ENCODE data around the gene L3MBTL4. TPM values are rescaled to one million over a fixed set of nuclear protein-coding genes. Genes with fewer than 3 reads are reported as not detected.
"Not testable (repeated sequence)": the region's sequence is repeated elsewhere in the genome, so short reads cannot be mapped to it uniquely, and the experiment has no call there.

L3MBTL4 gene
- total RNA-seq, 6 experiments from 2014 or later = not detected

DNA sequence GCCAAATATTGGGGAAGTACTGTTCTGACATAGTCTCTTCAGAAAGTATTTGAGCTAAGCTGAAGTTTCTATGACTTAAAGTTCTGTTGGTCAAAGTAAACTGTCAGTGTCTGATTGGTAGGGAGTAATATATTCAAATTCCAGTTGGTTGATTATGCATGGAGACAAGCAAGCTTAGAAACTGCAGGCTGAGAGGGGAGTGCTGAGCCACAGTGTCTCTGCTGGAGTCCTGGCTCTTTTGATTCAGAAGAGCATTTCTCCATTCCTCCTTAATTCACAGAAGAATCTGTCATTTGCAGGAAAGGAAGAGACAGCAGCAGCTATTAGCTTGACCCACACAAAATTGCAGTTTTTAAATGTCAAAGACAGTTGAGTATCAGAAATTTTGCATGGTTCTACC lies 318.0 kb downstream of the L3MBTL4 start:
- no peak for DNase-seq
- no peak overlapping the region for H3K4me3 Mint-ChIP-seq
- no peaks in the 10 kb centered on the region for H3K36me3 Mint-ChIP-seq (ENCODE audit: low read depth)
- peaks cover 31% of the 10 kb centered on the region for H3K9me3 Mint-ChIP-seq
- H3K27me3 Mint-ChIP-seq (ENCODE audit: insufficient read depth) = no peaks in the 10 kb centered on the region
- TF ChIP-seq, protein P1, sequence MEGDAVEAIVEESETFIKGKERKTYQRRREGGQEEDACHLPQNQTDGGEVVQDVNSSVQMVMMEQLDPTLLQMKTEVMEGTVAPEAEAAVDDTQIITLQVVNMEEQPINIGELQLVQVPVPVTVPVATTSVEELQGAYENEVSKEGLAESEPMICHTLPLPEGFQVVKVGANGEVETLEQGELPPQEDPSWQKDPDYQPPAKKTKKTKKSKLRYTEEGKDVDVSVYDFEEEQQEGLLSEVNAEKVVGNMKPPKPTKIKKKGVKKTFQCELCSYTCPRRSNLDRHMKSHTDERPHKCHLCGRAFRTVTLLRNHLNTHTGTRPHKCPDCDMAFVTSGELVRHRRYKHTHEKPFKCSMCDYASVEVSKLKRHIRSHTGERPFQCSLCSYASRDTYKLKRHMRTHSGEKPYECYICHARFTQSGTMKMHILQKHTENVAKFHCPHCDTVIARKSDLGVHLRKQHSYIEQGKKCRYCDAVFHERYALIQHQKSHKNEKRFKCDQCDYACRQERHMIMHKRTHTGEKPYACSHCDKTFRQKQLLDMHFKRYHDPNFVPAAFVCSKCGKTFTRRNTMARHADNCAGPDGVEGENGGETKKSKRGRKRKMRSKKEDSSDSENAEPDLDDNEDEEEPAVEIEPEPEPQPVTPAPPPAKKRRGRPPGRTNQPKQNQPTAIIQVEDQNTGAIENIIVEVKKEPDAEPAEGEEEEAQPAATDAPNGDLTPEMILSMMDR (IDR thresholded peaks at IDR 0.05) = no peak
- H3K4me1 Mint-ChIP-seq (ENCODE audit: low read depth) = no peaks in the 10 kb centered on the region
- H3K27ac Mint-ChIP-seq = no peak overlapping the region

DNA sequence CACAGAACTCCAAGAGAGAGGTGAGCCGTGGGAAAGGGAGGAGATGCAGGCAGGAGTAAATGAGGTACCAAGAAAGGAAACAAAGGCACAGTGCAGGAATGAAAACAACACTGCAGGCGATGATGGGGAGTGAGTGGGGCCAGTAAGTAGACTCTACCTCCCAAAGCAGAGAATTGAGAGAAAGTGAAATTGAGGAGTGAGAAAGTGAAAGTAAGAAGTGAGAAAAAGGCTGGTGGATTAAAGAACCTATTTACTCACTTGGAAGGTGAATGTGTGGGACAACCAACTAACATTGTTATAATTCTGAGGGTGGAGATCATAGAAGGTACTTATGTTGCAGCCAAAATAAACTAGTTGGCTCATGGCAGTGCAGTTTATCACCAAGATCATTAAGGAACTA lies 326.3 kb downstream of the L3MBTL4 start:
- H3K36me3 Mint-ChIP-seq (ENCODE audit: low read depth) = no peaks in the 10 kb centered on the region
- peak overlapping the region; percentile 31 for H3K4me3 Mint-ChIP-seq
- TF ChIP-seq, protein P1 (IDR thresholded peaks at IDR 0.05) = no peak

DNA sequence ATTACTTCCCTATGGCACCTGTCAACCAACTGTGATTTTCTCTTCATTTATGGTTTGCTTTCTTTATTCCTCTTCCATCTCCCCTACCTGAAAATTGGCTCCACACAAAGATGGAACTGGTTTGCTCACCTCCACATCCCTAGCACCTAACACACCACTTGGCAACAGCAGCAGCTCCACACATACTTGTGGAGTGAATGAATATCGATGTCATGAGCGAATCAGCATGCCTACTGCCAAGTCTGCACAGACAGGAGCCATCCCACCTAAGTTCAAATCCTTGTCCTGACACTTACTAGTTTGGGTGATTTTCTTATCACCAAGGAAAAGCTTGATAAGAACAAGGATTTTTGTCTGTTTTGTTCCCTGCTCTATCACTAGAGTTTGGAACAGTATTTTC lies 328.0 kb downstream of the L3MBTL4 start:
- no peak for DNase-seq
- no peak overlapping the region for H3K4me3 Mint-ChIP-seq
- H3K36me3 Mint-ChIP-seq (ENCODE audit: low read depth) = no peaks in the 10 kb centered on the region
- TF ChIP-seq, protein P1 (IDR thresholded peaks at IDR 0.05) = no peak
- H3K4me1 Mint-ChIP-seq (ENCODE audit: low read depth) = no peaks in the 10 kb centered on the region; the same call in 1 of the 2 replicates
- H3K27ac Mint-ChIP-seq = no peak overlapping the region
- H3K27me3 Mint-ChIP-seq (ENCODE audit: insufficient read depth) = no peaks in the 10 kb centered on the region
- H3K9me3 Mint-ChIP-seq = peaks cover 27% of the 10 kb centered on the region

More for the DNA sequence above, 326.3 kb downstream of the L3MBTL4 start:
- H3K4me1 Mint-ChIP-seq (ENCODE audit: low read depth) = no peaks in the 10 kb centered on the region; the same call in 1 of the 2 replicates
- peaks cover 26% of the 10 kb centered on the region for H3K9me3 Mint-ChIP-seq
- no peak for DNase-seq
- no peak overlapping the region for H3K27ac Mint-ChIP-seq
- H3K27me3 Mint-ChIP-seq (ENCODE audit: insufficient read depth) = no peaks in the 10 kb centered on the region

DNA sequence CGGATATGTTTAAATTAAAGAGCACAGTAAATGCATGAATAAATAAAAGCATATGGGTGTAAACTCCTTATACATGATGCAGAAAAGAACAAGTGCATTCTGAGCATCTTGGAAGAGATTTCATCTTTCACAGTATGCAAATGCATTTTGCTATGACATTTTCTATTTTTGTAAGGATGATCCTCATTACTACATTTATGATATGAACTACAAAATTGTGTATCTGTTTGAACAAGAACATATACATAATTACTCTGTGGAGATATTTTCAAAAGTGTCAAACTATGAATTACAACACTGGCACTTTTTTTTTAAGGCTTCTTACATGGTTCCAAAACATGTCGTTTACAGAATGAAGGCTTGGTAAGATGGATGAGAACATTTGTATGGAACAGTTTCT lies 335.3 kb downstream of the L3MBTL4 start:
- Mint-ChIP-seq H3K36me3 (ENCODE audit: low read depth) (no peaks in the 10 kb centered on the region; the same call in 1 of the 2 replicates), H3K27ac (no peak overlapping the region), H3K27me3 (ENCODE audit: insufficient read depth) (peaks cover 2% of the 10 kb centered on the region; the same call in 1 of the 2 replicates), H3K4me1 (ENCODE audit: low read depth) (no peaks in the 10 kb centered on the region), H3K4me3 (no peak overlapping the region), H3K9me3 (peaks cover 15% of the 10 kb centered on the region)
- TF ChIP-seq, protein P1 (IDR thresholded peaks at IDR 0.05) = no peak
- no peak for DNase-seq

DNA sequence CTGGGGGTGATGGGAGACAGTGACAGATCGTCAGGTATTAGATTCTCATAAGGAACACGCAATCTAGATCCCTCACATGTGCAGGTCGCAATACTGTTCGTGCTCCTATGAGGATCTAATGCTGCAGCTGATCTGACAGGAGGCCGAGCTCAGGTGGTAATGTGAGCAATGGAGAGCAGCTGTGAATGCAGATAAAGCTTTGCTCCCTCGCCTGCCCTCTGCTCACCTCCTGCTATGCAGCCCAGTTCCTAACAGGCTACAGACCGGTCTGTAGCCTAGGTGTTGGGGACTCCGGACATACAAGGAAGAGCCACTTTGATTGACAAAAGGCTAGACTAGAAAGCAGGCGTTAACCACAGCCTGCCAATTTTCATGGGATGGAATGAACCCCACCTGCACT lies 335.8 kb downstream of the L3MBTL4 start:
- Mint-ChIP-seq H3K27me3 (ENCODE audit: insufficient read depth) (peaks cover 2% of the 10 kb centered on the region; the same call in 1 of the 2 replicates), H3K36me3 (ENCODE audit: low read depth) (no peaks in the 10 kb centered on the region; the same call in 1 of the 2 replicates), H3K4me1 (ENCODE audit: low read depth) (no peaks in the 10 kb centered on the region), H3K9me3 (peaks cover 13% of the 10 kb centered on the region), H3K4me3 (no peak overlapping the region), H3K27ac (no peak overlapping the region)
- TF ChIP-seq, protein P1 (IDR thresholded peaks at IDR 0.05) = no peak
- DNase-seq = no peak

DNA sequence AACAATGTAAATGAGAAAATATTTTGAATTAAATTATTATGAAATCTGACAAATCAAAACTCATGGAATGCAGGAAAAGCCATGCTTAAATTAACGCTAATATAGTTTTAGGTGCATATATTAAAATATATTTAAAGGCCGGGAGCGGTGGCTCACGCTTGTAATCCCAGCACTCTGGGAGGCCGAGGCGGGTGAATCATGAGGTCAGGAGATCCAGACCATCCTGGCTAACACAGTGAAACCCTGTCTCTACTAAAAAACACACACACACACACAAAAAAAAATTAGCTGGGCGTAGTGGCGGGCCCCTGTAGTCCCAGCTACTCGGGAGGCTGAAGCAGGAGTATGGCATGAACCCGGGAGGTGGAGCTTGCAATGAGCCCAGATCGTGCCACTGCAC lies 342.3 kb downstream of the L3MBTL4 start:
- H3K4me1 Mint-ChIP-seq (ENCODE audit: low read depth); H3K36me3 Mint-ChIP-seq (ENCODE audit: low read depth); H3K27ac Mint-ChIP-seq; DNase-seq; H3K4me3 Mint-ChIP-seq; H3K27me3 Mint-ChIP-seq (ENCODE audit: insufficient read depth): not testable (repeated sequence)
- peaks cover 18% of the 10 kb centered on the region for H3K9me3 Mint-ChIP-seq
